ENCODE results near the gene CHCHD3. TPM values are rescaled to one million over a fixed set of nuclear protein-coding genes. Genes with fewer than 3 reads are reported as not detected.

The CHCHD3 gene
- total RNA-seq, 2 experiments from 2014 or later = 83.5 to 83.8 TPM

DNA sequence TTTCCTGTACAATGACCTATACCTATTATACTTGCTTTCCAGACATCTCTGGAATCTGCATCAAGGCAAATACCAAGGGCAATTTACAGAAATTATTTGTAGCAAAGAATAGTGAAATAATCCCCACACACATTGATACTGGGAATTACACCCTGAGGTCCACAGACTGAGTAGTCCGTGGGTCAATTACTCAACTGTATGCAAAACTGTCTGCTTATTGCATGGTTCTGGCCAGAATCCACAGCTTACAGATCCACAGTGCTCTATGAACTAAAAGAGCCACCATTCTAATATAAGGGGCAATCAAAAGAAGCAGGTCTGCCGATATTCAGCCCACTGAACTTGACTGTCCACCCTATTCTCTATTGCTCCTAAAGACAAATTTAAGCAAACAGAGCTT lies 5.7 kb downstream of the CHCHD3 start:
- no peak for DNase-seq (ENCODE audit: low spot score)
- H3K9me2 ChIP-seq (ENCODE audit: insufficient read depth, low read length) = no peaks in the 10 kb centered on the region
- peaks cover 15% of the 10 kb centered on the region for H3K4me1 ChIP-seq (ENCODE audit: insufficient read depth, low read length, poor library complexity, severe bottlenecking)
- intact Hi-C loops (cut with micrococcal nuclease; ENCODE audit: unreplicated experiment) = no loop called here
- H3K27ac ChIP-seq (ENCODE audit: low read depth, low read length, poor library complexity, severe bottlenecking) = no peak overlapping the region
- H3K79me2 ChIP-seq (ENCODE audit: insufficient read depth, low read depth, low read length) = peaks cover 95% of the 10 kb centered on the region
- POLR2A ChIA-PET = interaction anchor here (0.5 to 1.0 kb wide), 2 partner anchors 22 to 359 kb away, joined by 3 to 4 read pairs; no protein-coding TSS in a partner anchor
- H3K36me3 ChIP-seq (ENCODE audit: insufficient read depth, low read length) = peaks cover 57% of the 10 kb centered on the region
- no TSS peak for BruUV-seq (replicated peaks)
- CTCF ChIA-PET (ENCODE audit: unreplicated experiment) = no interaction called here
- no peak overlapping the region for H2AFZ ChIP-seq (ENCODE audit: low read length)
- no peak overlapping the region for H3K4me3 ChIP-seq (ENCODE audit: low read depth, low read length, poor library complexity, severe bottlenecking)
- no peaks in the 10 kb centered on the region for H3K9me3 ChIP-seq (ENCODE audit: low read length)
- no peak for TF ChIP-seq EZH2phosphoT487 (IDR thresholded peaks at IDR 0.05; ENCODE audit: borderline replicate concordance, low read depth, low read length)
- TF ChIP-seq, protein P1, sequence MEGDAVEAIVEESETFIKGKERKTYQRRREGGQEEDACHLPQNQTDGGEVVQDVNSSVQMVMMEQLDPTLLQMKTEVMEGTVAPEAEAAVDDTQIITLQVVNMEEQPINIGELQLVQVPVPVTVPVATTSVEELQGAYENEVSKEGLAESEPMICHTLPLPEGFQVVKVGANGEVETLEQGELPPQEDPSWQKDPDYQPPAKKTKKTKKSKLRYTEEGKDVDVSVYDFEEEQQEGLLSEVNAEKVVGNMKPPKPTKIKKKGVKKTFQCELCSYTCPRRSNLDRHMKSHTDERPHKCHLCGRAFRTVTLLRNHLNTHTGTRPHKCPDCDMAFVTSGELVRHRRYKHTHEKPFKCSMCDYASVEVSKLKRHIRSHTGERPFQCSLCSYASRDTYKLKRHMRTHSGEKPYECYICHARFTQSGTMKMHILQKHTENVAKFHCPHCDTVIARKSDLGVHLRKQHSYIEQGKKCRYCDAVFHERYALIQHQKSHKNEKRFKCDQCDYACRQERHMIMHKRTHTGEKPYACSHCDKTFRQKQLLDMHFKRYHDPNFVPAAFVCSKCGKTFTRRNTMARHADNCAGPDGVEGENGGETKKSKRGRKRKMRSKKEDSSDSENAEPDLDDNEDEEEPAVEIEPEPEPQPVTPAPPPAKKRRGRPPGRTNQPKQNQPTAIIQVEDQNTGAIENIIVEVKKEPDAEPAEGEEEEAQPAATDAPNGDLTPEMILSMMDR (conservative IDR thresholded peaks at IDR 0.05; ENCODE audit: low read length) = no peak
- H4K20me1 ChIP-seq (ENCODE audit: insufficient read depth, low read length) = peaks cover 30% of the 10 kb centered on the region
- no peak overlapping the region for H3K4me2 ChIP-seq (ENCODE audit: low read length)

GRCh38 chr7:133071506-133071905 lies 10.4 kb downstream of the CHCHD3 start:
- Histone ChIP-seq H2AFZ (ENCODE audit: low read length) (no peak overlapping the region), H3K4me2 (ENCODE audit: low read length) (no peak overlapping the region), H4K20me1 (ENCODE audit: insufficient read depth, low read length) (peaks cover 10% of the 10 kb centered on the region; the same call in 1 of the 2 replicates), H3K36me3 (ENCODE audit: insufficient read depth, low read length) (peaks cover 59% of the 10 kb centered on the region), H3K27ac (ENCODE audit: low read depth, low read length, poor library complexity, severe bottlenecking) (no peak overlapping the region), H3K79me2 (ENCODE audit: insufficient read depth, low read depth, low read length) (peaks cover 62% of the 10 kb centered on the region), H3K4me3 (ENCODE audit: low read depth, low read length, poor library complexity, severe bottlenecking) (no peak overlapping the region), H3K4me1 (ENCODE audit: insufficient read depth, low read length, poor library complexity, severe bottlenecking) (no peaks in the 10 kb centered on the region), H3K9me2 (ENCODE audit: insufficient read depth, low read length) (no peaks in the 10 kb centered on the region), H3K9me3 (ENCODE audit: low read length) (no peaks in the 10 kb centered on the region)
- ChIA-PET POLR2A (interaction anchor here (0.6 to 1.4 kb wide), 6 partner anchors 8 to 1357 kb away, joined by 3 to 4 read pairs (median 3); no protein-coding TSS in a partner anchor), CTCF (ENCODE audit: unreplicated experiment) (no interaction called here)
- TF ChIP-seq, protein P1 (conservative IDR thresholded peaks at IDR 0.05; ENCODE audit: low read length) = no peak
- TF ChIP-seq EZH2phosphoT487 (IDR thresholded peaks at IDR 0.05; ENCODE audit: borderline replicate concordance, low read depth, low read length) = no peak
- intact Hi-C loops (cut with micrococcal nuclease; ENCODE audit: unreplicated experiment) = no loop called here
- no peak for DNase-seq (ENCODE audit: low spot score)
- BruUV-seq (replicated peaks) = no TSS peak

- Histone ChIP-seq H3K4me3 (ENCODE audit: low read depth, low read length, poor library complexity, severe bottlenecking) (no peak overlapping the region), H3K9me3 (ENCODE audit: low read length) (no peaks in the 10 kb centered on the region), H3K79me2 (ENCODE audit: insufficient read depth, low read depth, low read length) (peaks cover 57% of the 10 kb centered on the region), H3K27ac (ENCODE audit: low read depth, low read length, poor library complexity, severe bottlenecking) (no peak overlapping the region), H3K9me2 (ENCODE audit: insufficient read depth, low read length) (no peaks in the 10 kb centered on the region), H3K36me3 (ENCODE audit: insufficient read depth, low read length) (peaks cover 62% of the 10 kb centered on the region), H3K4me1 (ENCODE audit: insufficient read depth, low read length, poor library complexity, severe bottlenecking) (no peaks in the 10 kb centered on the region), H3K4me2 (ENCODE audit: low read length) (no peak overlapping the region), H4K20me1 (ENCODE audit: insufficient read depth, low read length) (peaks cover 5% of the 10 kb centered on the region; the same call in 1 of the 2 replicates), H2AFZ (ENCODE audit: low read length) (no peak overlapping the region)
- TF ChIP-seq EZH2phosphoT487 (IDR thresholded peaks at IDR 0.05; ENCODE audit: borderline replicate concordance, low read depth, low read length) = no peak
- TF ChIP-seq, protein P1 (conservative IDR thresholded peaks at IDR 0.05; ENCODE audit: low read length) = no peak
- ChIA-PET CTCF (ENCODE audit: unreplicated experiment) (interaction anchor here (0.6 kb wide), 1 partner anchor 1057 kb away, joined by 11 read pairs; no protein-coding TSS in a partner anchor), POLR2A (interaction anchor here (1.4 kb wide), 1 partner anchor 13 kb away, joined by 3 read pairs; no protein-coding TSS in a partner anchor)
- intact Hi-C loops (cut with micrococcal nuclease; ENCODE audit: unreplicated experiment) = no loop called here
- no peak for DNase-seq (ENCODE audit: low spot score)
- BruUV-seq (replicated peaks) = no TSS peak
These were observed 11.3 kb downstream of the CHCHD3 start for GRCh38 chr7:133070562-133070961.
